Ishikawa (cell line): ENCODE measurements around the gene TMEM54.

Experiments used
- CEBPB ChIP-seq: IDR thresholded peaks from 2 replicates; pipeline ENCODE4 v1.6.1; 2012
- CREB1 ChIP-seq: IDR thresholded peaks from 2 replicates; pipeline ENCODE4 v1.6.1; 2012; ENCODE audit warnings: low read depth
- EGR1 ChIP-seq: IDR thresholded peaks from 2 replicates; pipeline ENCODE4 v1.6.1; 2012
- EP300 ChIP-seq: IDR thresholded peaks from 2 replicates; pipeline ENCODE4 v1.6.1; 2012; ENCODE audit warnings: borderline replicate concordance
- FOXM1 ChIP-seq: IDR thresholded peaks from 2 replicates; pipeline ENCODE4 v1.6.1; 2012; ENCODE audit warnings: low read depth, borderline replicate concordance
- MAX ChIP-seq: IDR thresholded peaks from 2 replicates; pipeline ENCODE4 v1.6.1; 2012
- NFIC ChIP-seq: IDR thresholded peaks from 2 replicates; pipeline ENCODE4 v1.6.1; 2012
- RAD21 ChIP-seq: IDR thresholded peaks from 2 replicates; pipeline ENCODE4 v1.6.1; 2012; ENCODE audit warnings: low read depth
- REST ChIP-seq: IDR thresholded peaks from 2 replicates; pipeline ENCODE4 v1.6.1; 2012; ENCODE audit warnings: low read depth, mild to moderate bottlenecking
- TAF1 ChIP-seq: IDR thresholded peaks from 2 replicates; pipeline ENCODE4 v1.6.1; 2012; ENCODE audit warnings: low read depth, mild to moderate bottlenecking
- TCF12 ChIP-seq: IDR thresholded peaks from 2 replicates; pipeline ENCODE4 v1.6.1; 2012; ENCODE audit warnings: low read depth
- TEAD4 ChIP-seq: IDR thresholded peaks from 2 replicates; pipeline ENCODE4 v1.6.1; 2012
- YY1 ChIP-seq: IDR thresholded peaks from 2 replicates; pipeline ENCODE4 v1.6.1; 2012; ENCODE audit warnings: low read depth
- ZBTB7A ChIP-seq: IDR thresholded peaks from 2 replicates; pipeline ENCODE4 v1.6.1; 2012; ENCODE audit warnings: low read depth
- TF ChIP-seq, protein P1 (sequence below): IDR thresholded peaks from 2 replicates; pipeline ENCODE4 v1.6.1; 2012

The TMEM54 gene

GRCh38 chr1:32925403-32926162 lies 24.4 kb upstream of the TMEM54 start:
- TF ChIP-seq RAD21, result no peak
- TF ChIP-seq NFIC, result no peak
- no peak for TF ChIP-seq MAX
- no peak for TF ChIP-seq EGR1
- TF ChIP-seq REST, result no peak
- TF ChIP-seq EP300, result no peak
- no peak for TF ChIP-seq TAF1
- no peak for TF ChIP-seq CEBPB
- no peak for TF ChIP-seq TEAD4
- no peak for TF ChIP-seq CREB1
- no peak for TF ChIP-seq ZBTB7A
- TF ChIP-seq, protein P1, sequence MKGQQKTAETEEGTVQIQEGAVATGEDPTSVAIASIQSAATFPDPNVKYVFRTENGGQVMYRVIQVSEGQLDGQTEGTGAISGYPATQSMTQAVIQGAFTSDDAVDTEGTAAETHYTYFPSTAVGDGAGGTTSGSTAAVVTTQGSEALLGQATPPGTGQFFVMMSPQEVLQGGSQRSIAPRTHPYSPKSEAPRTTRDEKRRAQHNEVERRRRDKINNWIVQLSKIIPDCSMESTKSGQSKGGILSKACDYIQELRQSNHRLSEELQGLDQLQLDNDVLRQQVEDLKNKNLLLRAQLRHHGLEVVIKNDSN, result no peak
- TF ChIP-seq YY1, result no peak
- no peak for TF ChIP-seq FOXM1
- TF ChIP-seq TCF12, result no peak

GRCh38 chr1:32924881-32925344 lies 23.7 kb upstream of the TMEM54 start:
- TF ChIP-seq TEAD4, result no peak
- TF ChIP-seq, protein P1, result no peak
- no peak for TF ChIP-seq NFIC
- no peak for TF ChIP-seq TAF1
- no peak for TF ChIP-seq RAD21
- TF ChIP-seq REST, result no peak
- TF ChIP-seq FOXM1, result no peak
- TF ChIP-seq MAX, result no peak
- no peak for TF ChIP-seq EP300
- no peak for TF ChIP-seq CREB1
- TF ChIP-seq YY1, result no peak
- no peak for TF ChIP-seq EGR1
- TF ChIP-seq ZBTB7A, result no peak
- TF ChIP-seq CEBPB, result no peak

DNA sequence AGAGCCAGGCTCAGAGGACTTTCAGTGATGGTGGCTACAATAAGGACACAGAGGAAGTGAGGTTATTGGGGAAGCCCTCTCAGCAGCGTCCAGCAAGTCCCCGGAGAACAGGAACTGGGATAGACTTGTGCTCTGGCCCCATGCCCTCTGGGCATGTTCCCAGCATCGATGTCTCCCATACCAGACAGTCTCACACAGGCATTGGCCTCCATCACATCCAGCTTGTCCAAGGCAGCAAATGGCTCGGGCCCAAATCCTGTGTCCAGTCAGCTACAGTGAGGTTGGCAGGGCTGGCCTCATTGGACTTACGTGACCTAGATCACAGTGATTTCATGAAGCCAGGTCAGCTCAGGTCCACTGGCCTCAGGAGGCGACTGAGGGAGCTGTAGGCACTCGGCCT lies 19.6 kb upstream of the TMEM54 start:
- no peak for TF ChIP-seq EGR1
- TF ChIP-seq YY1, result no peak
- TF ChIP-seq NFIC, result no peak
- TF ChIP-seq, protein P1, result no peak
- no peak for TF ChIP-seq MAX
- no peak for TF ChIP-seq CREB1
- no peak for TF ChIP-seq TAF1
- TF ChIP-seq EP300, result no peak
- no peak for TF ChIP-seq TCF12
- no peak for TF ChIP-seq REST
- TF ChIP-seq CEBPB, result no peak
- no peak for TF ChIP-seq ZBTB7A
- TF ChIP-seq TEAD4, result no peak
- no peak for TF ChIP-seq FOXM1
